Stomach smooth muscle (tissue), 2 donors: Measurements from ENCODE around the gene REC8.

Experiments used
- H3K27ac ChIP-seq: one replicate; pipeline ENCODE4 v1.7.0; 2013; ENCODE audit warnings: mild to moderate bottlenecking, low read length, inconsistent platforms
- H3K27me3 ChIP-seq, 2 donors: one replicate each; pipeline ENCODE4 v1.7.0; 2013; ENCODE audit warnings: low read length in 2 of 2; ENCODE audit not compliant: insufficient read depth in 2 of 2, control insufficient read depth in 1 of 2
- H3K36me3 ChIP-seq, 2 donors: one replicate each; pipeline ENCODE4 v1.7.0; 2013; ENCODE audit warnings: low read length in 2 of 2; ENCODE audit not compliant: control insufficient read depth in 2 of 2, insufficient read depth in 2 of 2
- H3K4me1 ChIP-seq: one replicate; pipeline ENCODE4 v1.7.0; 2013; ENCODE audit warnings: low read length; ENCODE audit not compliant: control insufficient read depth, insufficient read depth
- H3K4me3 ChIP-seq, 2 donors: one replicate each; pipeline ENCODE4 v1.7.0; 2013; ENCODE audit warnings: low read length in 2 of 2
- H3K9ac ChIP-seq, 2 donors: one replicate each; pipeline ENCODE4 v1.7.0; 2013; ENCODE audit warnings: low read length in 2 of 2, mild to moderate bottlenecking in 1 of 2
- H3K9me3 ChIP-seq, 2 donors: one replicate each; pipeline ENCODE4 v1.7.0; 2013; ENCODE audit warnings: low read length in 2 of 2; ENCODE audit not compliant: control insufficient read depth in 2 of 2
- donor health status: healthy.
- donor health status: Pancreatic carcinoma.

REC8 gene

GRCh38 chr14:24131549-24131966 lies 40.3 kb upstream of the REC8 start:
- no peak overlapping the region for H3K27ac ChIP-seq
- H3K4me3 ChIP-seq = no peak overlapping the region
- peaks cover 9% of the 10 kb centered on the region for H3K4me1 ChIP-seq
- no peak overlapping the region for H3K9ac ChIP-seq
- no peaks in the 10 kb centered on the region for H3K9me3 ChIP-seq
- H3K27me3 ChIP-seq = no peaks in the 10 kb centered on the region
- H3K36me3 ChIP-seq = no peaks in the 10 kb centered on the region

GRCh38 chr14:24132061-24132685 lies 39.7 kb upstream of the REC8 start:
- Histone ChIP-seq H3K4me1 (peaks cover 15% of the 10 kb centered on the region), H3K9me3 (no peaks in the 10 kb centered on the region), H3K27me3 (no peaks in the 10 kb centered on the region), H3K4me3 (no peak overlapping the region), H3K36me3 (no peaks in the 10 kb centered on the region), H3K27ac (no peak overlapping the region), H3K9ac (no peak overlapping the region)

- peaks cover 7 to 8% of the 10 kb centered on the region in 2 donors for H3K36me3 ChIP-seq
- no peak overlapping the region for H3K27ac ChIP-seq
- no peaks in the 10 kb centered on the region for H3K27me3 ChIP-seq
- H3K9me3 ChIP-seq = no peaks in the 10 kb centered on the region
- no peak overlapping the region for H3K9ac ChIP-seq
- H3K4me3 ChIP-seq = no peak overlapping the region
- H3K4me1 ChIP-seq = peaks cover 23% of the 10 kb centered on the region
Observed at GRCh38 chr14:24132976-24133375, 38.9 kb upstream of the REC8 start.

GRCh38 chr14:24133735-24134134 lies 38.1 kb upstream of the REC8 start:
- H3K27me3 ChIP-seq = no peaks in the 10 kb centered on the region
- peaks cover 28% of the 10 kb centered on the region for H3K4me1 ChIP-seq
- no peak overlapping the region for H3K27ac ChIP-seq

GRCh38 chr14:24135584-24135833 lies 36.4 kb upstream of the REC8 start:
- H3K9me3 ChIP-seq = no peaks in the 10 kb centered on the region
- peak overlapping the region; percentile 70 to 87 for H3K4me3 ChIP-seq
- H3K4me1 ChIP-seq = peaks cover 34% of the 10 kb centered on the region

More at GRCh38 chr14:24133735-24134134, 38.1 kb upstream of the REC8 start:
- H3K4me3 ChIP-seq = no peak overlapping the region
- no peak overlapping the region for H3K9ac ChIP-seq
- peaks cover 15% of the 10 kb centered on the region in 2 donors for H3K36me3 ChIP-seq
- no peaks in the 10 kb centered on the region for H3K9me3 ChIP-seq

GRCh38 chr14:24135834-24136683 lies 35.8 kb upstream of the REC8 start, which contains the start of gene PSME1:
TSS of gene PSME1 (plus strand) at chr14:24136194. CDS start at chr14:24136263, 69 bp downstream.
- H3K9me3 ChIP-seq = no peaks in the 10 kb centered on the region
- H3K36me3 ChIP-seq = peaks cover 21 to 22% of the 10 kb centered on the region in 2 donors
- H3K27ac ChIP-seq = peak within 1 kb of the TSS; percentile 74
- peak within 1 kb of the TSS; percentile 70 to 87 for H3K4me3 ChIP-seq
- H3K9ac ChIP-seq = peak within 1 kb of the TSS; percentile 63 to 75
- H3K27me3 ChIP-seq = no peaks in the 10 kb centered on the region
- peaks cover 40% of the 10 kb centered on the region for H3K4me1 ChIP-seq

More at GRCh38 chr14:24135584-24135833, 36.4 kb upstream of the REC8 start:
- Histone ChIP-seq H3K36me3 (peaks cover 21 to 22% of the 10 kb centered on the region in 2 donors), H3K27me3 (no peaks in the 10 kb centered on the region), H3K27ac (peak overlapping the region; percentile 58), H3K9ac (peak overlapping the region; percentile 63 to 73)

GRCh38 chr14:24136684-24137528 lies 35.0 kb upstream of the REC8 start:
- Histone ChIP-seq H3K27me3 (no peaks in the 10 kb centered on the region), H3K9ac (peak overlapping the region; percentile 61 to 75), H3K4me1 (peaks cover 43% of the 10 kb centered on the region), H3K36me3 (peaks cover 21 to 22% of the 10 kb centered on the region in 2 donors), H3K9me3 (no peaks in the 10 kb centered on the region), H3K27ac (peak overlapping the region; percentile 74), H3K4me3 (peak overlapping the region; percentile 51 to 87)

- Histone ChIP-seq H3K27ac (peak overlapping the region; percentile 74), H3K36me3 (peaks cover 21 to 22% of the 10 kb centered on the region in 2 donors), H3K9ac (no peak overlapping the region), H3K9me3 (no peaks in the 10 kb centered on the region), H3K27me3 (no peaks in the 10 kb centered on the region), H3K4me3 (peak overlapping the region in 1 of 2 donors; percentile 51), H3K4me1 (peaks cover 47% of the 10 kb centered on the region)
Observed at GRCh38 chr14:24137529-24138395, 34.1 kb upstream of the REC8 start.

- H3K27ac ChIP-seq = peak overlapping the region; percentile 53
- H3K9ac ChIP-seq = no peak overlapping the region
- H3K36me3 ChIP-seq = peaks cover 21 to 27% of the 10 kb centered on the region in 2 donors
- no peak overlapping the region for H3K4me3 ChIP-seq
- no peaks in the 10 kb centered on the region for H3K9me3 ChIP-seq
- no peaks in the 10 kb centered on the region for H3K27me3 ChIP-seq
- H3K4me1 ChIP-seq = peaks cover 47% of the 10 kb centered on the region
Observed at GRCh38 chr14:24138396-24139271, 33.2 kb upstream of the REC8 start.
